Adrenal gland (tissue), 5 donors: ENCODE results near the gene FAM83B.

Experiments used
- POLR2A ChIP-seq, 2 donors: fragments of 450-650 bp; IDR thresholded peaks; one replicate each; pipeline ENCODE4 v1.6.1; 2017; ENCODE audit warnings: antibody characterized with exemption in 2 of 2, mild to moderate bottlenecking in 2 of 2, moderate library complexity in 1 of 2
- TF ChIP-seq, protein P1 (sequence below), 6 experiments: fragments of 450-650 bp in 4 of 6; fragments of 200-600 bp in 2 of 6; sonication (generic) in 1 of 6; IDR thresholded peaks; 1 replicate in 5 of 6; 2 replicates in 1 of 6; pipeline versions ENCODE4 v1.5.1 to v1.8.0; 2016 to 2021; ENCODE audit warnings: antibody characterized with exemption in 6 of 6, mild to moderate bottlenecking in 2 of 6, moderate library complexity in 1 of 6
- donor health status: DM: no; HTN: no; CAD: no.

DNA sequence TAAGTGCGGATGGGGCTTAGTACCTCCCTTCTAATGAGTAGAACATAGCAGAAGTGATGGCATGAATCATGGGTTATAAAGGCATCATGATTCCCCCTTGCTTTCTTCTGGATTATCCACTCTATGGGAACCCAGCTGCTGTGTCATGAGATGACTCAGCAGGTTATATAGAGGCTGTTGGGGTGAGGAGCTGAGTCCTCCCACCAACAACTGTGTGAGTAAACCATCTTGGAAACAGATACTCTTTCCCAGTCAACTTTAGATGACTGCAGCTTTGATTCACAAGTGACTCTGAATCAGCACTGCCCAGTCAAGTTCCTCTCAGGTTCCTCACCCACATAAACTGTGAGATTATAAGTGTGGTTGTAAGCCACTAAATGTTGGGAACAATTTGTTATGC lies 46.3 kb downstream of the FAM83B start:
- TF ChIP-seq, protein P1, sequence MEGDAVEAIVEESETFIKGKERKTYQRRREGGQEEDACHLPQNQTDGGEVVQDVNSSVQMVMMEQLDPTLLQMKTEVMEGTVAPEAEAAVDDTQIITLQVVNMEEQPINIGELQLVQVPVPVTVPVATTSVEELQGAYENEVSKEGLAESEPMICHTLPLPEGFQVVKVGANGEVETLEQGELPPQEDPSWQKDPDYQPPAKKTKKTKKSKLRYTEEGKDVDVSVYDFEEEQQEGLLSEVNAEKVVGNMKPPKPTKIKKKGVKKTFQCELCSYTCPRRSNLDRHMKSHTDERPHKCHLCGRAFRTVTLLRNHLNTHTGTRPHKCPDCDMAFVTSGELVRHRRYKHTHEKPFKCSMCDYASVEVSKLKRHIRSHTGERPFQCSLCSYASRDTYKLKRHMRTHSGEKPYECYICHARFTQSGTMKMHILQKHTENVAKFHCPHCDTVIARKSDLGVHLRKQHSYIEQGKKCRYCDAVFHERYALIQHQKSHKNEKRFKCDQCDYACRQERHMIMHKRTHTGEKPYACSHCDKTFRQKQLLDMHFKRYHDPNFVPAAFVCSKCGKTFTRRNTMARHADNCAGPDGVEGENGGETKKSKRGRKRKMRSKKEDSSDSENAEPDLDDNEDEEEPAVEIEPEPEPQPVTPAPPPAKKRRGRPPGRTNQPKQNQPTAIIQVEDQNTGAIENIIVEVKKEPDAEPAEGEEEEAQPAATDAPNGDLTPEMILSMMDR (IDR thresholded peaks at IDR 0.05), result no peak
- no peak for TF ChIP-seq POLR2A (IDR thresholded peaks at IDR 0.05)
